OCI-LY3 (cell line): ENCODE data around the gene C2orf92.

Experiments
- EZH2phosphoT487 ChIP-seq: fragments of 200-600 bp; shearing (Covaris generic); IDR thresholded peaks from 2 replicates; pipeline ENCODE4 v1.6.1; 2018; ENCODE audit warnings: antibody characterized with exemption, mixed run types, low read depth
- TF ChIP-seq, protein P1 (sequence below): fragments of 200-600, 300-600 bp; sonication (generic); IDR thresholded peaks from 2 replicates; pipeline ENCODE4 v1.5.1; 2014; ENCODE audit warnings: antibody characterized with exemption, low read length, low read depth

- TF ChIP-seq, protein P1, sequence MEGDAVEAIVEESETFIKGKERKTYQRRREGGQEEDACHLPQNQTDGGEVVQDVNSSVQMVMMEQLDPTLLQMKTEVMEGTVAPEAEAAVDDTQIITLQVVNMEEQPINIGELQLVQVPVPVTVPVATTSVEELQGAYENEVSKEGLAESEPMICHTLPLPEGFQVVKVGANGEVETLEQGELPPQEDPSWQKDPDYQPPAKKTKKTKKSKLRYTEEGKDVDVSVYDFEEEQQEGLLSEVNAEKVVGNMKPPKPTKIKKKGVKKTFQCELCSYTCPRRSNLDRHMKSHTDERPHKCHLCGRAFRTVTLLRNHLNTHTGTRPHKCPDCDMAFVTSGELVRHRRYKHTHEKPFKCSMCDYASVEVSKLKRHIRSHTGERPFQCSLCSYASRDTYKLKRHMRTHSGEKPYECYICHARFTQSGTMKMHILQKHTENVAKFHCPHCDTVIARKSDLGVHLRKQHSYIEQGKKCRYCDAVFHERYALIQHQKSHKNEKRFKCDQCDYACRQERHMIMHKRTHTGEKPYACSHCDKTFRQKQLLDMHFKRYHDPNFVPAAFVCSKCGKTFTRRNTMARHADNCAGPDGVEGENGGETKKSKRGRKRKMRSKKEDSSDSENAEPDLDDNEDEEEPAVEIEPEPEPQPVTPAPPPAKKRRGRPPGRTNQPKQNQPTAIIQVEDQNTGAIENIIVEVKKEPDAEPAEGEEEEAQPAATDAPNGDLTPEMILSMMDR = peak; percentile 51
- TF ChIP-seq EZH2phosphoT487 = no peak
These were observed 5.4 kb upstream of the C2orf92 start, which contains the start of gene ACTR1B for GRCh38 chr2:97663962-97664635.
